ENCODE results near the gene FAS.
A peak's percentile ranks its signal among the peaks of the same experiment; 100 is the strongest.

Gene FAS

DNA sequence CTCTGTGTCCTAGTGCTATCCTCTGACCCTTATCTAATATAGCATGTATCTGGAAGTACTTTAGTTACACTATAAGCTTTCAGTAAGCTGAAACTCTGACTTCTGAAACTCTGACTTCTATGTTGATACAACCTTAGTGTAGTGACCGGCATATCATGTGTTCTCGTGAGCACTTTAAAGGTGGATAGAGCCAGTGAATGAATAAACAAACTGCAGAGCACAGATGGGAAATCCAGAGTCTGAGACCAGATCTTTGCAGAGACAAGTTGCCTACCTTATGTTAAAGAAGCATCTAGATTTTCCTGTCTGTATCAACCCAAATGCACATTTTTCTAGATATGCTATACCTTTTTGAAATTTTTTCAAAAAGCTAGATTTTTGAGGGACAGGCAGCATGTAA is 41.5 kb upstream of the FAS start:
- no peaks in the 10 kb centered on the region for H3K27me3 ChIP-seq
- peaks cover 21% of the 10 kb centered on the region for H3K4me1 ChIP-seq
- H3K9me3 ChIP-seq = no peaks in the 10 kb centered on the region
- no peak for DNase-seq
- H3K4me3 ChIP-seq (ENCODE audit: low read depth, low read length) = no peak overlapping the region
- TF ChIP-seq, protein P1, sequence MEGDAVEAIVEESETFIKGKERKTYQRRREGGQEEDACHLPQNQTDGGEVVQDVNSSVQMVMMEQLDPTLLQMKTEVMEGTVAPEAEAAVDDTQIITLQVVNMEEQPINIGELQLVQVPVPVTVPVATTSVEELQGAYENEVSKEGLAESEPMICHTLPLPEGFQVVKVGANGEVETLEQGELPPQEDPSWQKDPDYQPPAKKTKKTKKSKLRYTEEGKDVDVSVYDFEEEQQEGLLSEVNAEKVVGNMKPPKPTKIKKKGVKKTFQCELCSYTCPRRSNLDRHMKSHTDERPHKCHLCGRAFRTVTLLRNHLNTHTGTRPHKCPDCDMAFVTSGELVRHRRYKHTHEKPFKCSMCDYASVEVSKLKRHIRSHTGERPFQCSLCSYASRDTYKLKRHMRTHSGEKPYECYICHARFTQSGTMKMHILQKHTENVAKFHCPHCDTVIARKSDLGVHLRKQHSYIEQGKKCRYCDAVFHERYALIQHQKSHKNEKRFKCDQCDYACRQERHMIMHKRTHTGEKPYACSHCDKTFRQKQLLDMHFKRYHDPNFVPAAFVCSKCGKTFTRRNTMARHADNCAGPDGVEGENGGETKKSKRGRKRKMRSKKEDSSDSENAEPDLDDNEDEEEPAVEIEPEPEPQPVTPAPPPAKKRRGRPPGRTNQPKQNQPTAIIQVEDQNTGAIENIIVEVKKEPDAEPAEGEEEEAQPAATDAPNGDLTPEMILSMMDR (IDR thresholded peaks at IDR 0.05; ENCODE audit: low read depth, low read length) = no peak
- no peaks in the 10 kb centered on the region for H3K36me3 ChIP-seq

DNA sequence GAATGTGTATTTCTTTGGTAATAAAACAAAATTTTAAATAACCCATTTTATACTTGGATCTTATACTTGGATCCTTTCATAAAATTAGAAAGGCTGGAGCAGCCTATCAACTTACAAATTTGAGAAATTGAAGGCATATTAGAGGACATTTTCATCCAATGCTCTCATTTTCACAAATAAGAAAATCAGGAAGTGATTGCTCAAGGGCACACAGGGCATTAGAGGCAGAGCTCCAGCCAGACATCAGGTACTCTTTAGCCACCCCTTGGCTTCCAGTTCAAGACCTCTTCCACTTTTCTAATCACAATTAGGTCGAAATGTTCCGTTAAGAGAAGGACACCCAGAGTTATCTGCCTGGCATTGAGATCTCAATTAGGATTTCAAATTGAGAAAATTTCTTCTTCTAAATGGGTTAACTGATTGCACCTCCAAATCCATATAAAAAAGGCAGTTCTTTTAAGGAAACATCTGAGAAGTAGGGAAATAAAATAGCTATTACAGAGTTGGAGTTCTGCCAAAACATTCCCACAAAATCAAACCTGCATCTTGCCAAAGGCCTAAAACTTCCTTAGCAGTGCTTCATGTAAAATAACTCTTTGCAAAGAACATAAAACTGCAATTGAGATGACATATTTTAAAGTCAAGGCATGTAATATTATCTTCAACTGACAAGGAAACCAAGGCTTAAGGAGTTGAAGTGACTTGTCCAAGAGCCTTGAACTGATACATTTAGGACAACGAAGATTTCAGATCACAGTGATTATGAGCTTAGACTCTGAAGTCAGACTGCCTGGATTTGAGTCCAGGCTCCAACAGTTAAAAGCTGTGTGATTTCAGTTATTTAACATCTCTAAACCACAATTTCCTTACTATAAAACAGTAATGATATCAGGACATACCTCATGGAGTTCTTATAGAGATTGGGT is 40.4 kb upstream of the FAS start:
- Histone ChIP-seq H3K27me3 (no peaks in the 10 kb centered on the region), H3K4me1 (peaks cover 21% of the 10 kb centered on the region), H3K4me3 (ENCODE audit: low read depth, low read length) (no peak overlapping the region), H3K36me3 (no peaks in the 10 kb centered on the region), H3K9me3 (no peaks in the 10 kb centered on the region)
- TF ChIP-seq, protein P1 (IDR thresholded peaks at IDR 0.05; ENCODE audit: low read depth, low read length) = no peak
- no peak for DNase-seq

DNA sequence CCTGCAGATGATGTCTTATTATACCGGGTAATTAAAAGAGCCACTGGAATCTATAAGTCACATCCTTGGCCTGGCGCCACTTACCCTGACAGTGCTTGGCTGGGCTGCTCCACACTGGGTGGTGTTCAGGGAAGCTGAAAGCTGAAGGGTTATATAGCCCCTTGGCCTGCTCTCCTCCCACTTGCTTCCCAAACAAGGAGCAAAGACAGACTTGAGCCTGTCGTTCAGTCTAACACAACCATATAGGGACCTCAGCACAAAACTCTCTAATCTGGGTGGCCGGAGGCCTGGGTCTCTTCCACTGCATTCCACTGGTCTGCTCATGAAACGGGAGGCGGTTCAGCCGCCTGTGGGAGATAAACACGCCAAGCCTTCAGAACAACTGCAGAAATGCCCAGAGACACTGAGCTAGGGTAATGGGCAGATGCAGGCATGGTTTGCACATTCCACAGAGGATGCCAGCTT is 37.9 kb upstream of the FAS start, which contains the start of gene ACTA2:
ACTA2 (minus strand) TSS at position 127 of the 465 bp plus-strand sequence. CDS start 3,843 bp downstream, outside the sequence.
- TF ChIP-seq, protein P1 (IDR thresholded peaks at IDR 0.05; ENCODE audit: low read depth, low read length) = no peak
- Histone ChIP-seq H3K9me3 (no peaks in the 10 kb centered on the region), H3K27me3 (no peaks in the 10 kb centered on the region), H3K36me3 (no peaks in the 10 kb centered on the region), H3K4me3 (ENCODE audit: low read depth, low read length) (peak within 1 kb of the TSS; percentile 46), H3K4me1 (peaks cover 21% of the 10 kb centered on the region)
- DNase-seq = peak; percentile 66

DNA sequence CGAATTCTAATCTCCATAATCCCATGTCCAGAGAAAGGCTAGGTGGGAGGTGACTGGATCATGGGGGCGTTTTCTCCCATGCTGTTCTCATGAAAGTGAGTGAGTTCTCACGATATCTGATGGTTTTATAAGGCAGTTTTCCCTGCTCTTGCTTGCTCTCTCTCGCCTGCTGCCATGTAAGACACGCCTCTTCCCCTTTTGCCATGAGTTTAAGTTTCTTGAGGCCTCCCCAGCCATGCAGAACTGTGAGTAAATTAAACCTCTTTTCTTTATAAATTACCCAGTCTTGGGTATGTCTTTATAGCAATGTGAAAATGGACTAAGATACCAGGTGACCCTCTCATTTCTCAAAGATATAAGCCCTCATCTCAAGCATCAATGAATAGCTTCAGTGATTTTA is 36.9 kb upstream of the FAS start:
- TF ChIP-seq, protein P1 (IDR thresholded peaks at IDR 0.05; ENCODE audit: low read depth, low read length) = no peak
- H3K4me3 ChIP-seq (ENCODE audit: low read depth, low read length) = no peak overlapping the region
- H3K36me3 ChIP-seq = no peaks in the 10 kb centered on the region
- H3K9me3 ChIP-seq = no peaks in the 10 kb centered on the region
- H3K27me3 ChIP-seq = no peaks in the 10 kb centered on the region
- peaks cover 21% of the 10 kb centered on the region for H3K4me1 ChIP-seq
- DNase-seq = no peak

DNA sequence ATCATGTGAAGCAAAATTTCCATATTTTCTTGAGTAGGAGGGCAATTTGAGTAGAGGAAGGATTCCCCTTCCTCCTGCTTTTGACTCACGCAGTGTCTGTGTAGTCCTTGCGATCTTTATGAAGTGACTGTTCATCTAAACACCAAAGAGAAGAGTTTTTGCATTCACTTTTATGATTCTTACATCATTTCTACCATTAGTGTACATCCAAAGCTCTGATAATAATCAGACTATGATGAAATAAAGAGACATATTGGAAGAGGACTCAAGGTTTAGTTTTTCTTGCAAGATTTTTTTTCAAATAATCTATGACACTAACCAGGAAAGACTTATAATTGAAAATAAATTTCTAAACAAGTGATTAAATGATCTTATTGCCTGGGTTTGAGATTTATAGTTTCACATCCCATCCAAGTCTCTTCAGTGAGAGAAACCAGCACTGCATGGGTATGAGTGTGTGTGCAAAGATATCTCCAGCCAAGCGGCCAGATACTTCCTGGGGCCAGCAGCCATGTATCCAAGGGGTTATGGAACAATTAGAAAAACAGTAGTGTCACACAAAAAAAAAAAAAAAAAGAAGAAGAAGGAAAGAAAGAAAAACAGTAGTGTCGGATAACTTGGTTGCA is 36.0 kb upstream of the FAS start:
- no peak overlapping the region for H3K4me3 ChIP-seq (ENCODE audit: low read depth, low read length)
- H3K36me3 ChIP-seq = no peaks in the 10 kb centered on the region
- no peaks in the 10 kb centered on the region for H3K9me3 ChIP-seq
- DNase-seq = no peak
- TF ChIP-seq, protein P1 (IDR thresholded peaks at IDR 0.05; ENCODE audit: low read depth, low read length) = no peak
- H3K27me3 ChIP-seq = no peaks in the 10 kb centered on the region
- peaks cover 21% of the 10 kb centered on the region for H3K4me1 ChIP-seq
